GM18868 (cell line): Measurements from ENCODE around the gene FAT1.

Experiments used
- ATAC-seq: cut with Tn5 transposase; IDR thresholded peaks from one replicate; pipeline ENCODE4 v1.9.1; 2021; ENCODE audit warnings: mild to moderate bottlenecking, moderate library complexity; ENCODE audit not compliant: unreplicated experiment

FAT1 gene

GRCh38 chr4:186537843-186538521 is 185.7 kb downstream of the FAT1 start:
- no peak for ATAC-seq
